Midbrain (tissue), 1 donor: ENCODE results near the gene WNT3A.

ENCODE experiments used
- DNase-seq: peaks from one replicate; lab custom pipeline; 2025; lab: John Stamatoyannopoulos, UW

Gene WNT3A

GRCh38 chr1:227999056-227999930 lies 7.5 kb upstream of the WNT3A start:
- DNase-seq: peak; percentile 39

DNA sequence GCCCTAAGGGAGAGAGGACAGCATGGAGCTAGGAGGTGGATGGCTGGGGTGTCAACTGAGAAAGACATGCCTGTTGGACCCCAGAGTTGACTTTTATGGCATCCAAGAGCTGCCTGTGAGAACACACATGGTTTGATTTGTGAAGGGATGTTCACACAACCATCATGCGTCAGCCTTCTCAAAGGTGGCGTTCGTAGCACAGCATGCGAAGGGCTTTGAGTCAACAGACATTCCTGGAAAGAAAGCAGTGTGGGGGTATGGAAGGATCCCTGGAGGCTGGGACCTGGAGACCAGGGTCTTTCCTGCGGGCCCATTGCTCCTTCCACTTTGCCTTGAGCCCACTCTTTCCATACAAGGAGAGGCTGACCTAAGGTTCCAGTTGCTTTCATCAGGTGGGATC lies 6.4 kb upstream of the WNT3A start:
- no peak for DNase-seq

- DNase-seq: no peak
Measured at GRCh38 chr1:228000836-228001563, 5.8 kb upstream of the WNT3A start.

GRCh38 chr1:228001738-228002535 lies 4.9 kb upstream of the WNT3A start:
- no peak for DNase-seq

GRCh38 chr1:228002792-228003191 lies 4.0 kb upstream of the WNT3A start:
- DNase-seq: no peak

GRCh38 chr1:228003461-228004330 lies 3.1 kb upstream of the WNT3A start:
- DNase-seq: no peak

- no peak for DNase-seq
Measured at GRCh38 chr1:228004331-228004855, 2.4 kb upstream of the WNT3A start.

DNA sequence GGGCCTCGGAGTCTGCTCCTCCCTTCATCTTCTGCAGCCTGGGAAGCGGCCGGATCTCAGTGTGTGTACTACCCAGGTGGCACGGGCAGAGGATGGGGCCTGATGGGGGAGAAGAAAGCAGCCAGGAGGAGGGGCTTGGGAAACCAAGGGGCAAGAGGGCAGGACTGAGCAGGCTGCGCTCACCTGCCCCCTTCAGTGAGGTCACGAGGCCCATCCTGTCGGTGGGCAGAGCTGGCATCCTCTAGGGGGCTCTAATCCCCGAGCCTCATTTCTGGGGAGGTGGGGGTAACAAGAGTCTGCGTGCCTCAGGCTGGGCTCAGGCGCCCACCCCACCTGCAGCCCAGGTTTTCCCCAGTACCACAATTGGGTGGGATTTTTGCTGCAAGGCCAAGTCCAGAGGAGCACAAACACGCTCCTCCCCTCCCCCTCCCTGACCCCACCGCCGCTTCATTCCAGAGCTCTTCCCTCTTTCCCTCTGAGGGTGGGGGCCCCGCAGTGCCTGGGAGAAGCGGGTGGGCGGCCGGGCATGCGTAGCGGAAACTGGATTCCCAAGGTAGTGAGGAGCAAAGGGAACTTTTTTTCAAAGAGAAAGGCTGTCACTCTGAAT lies 1.8 kb upstream of the WNT3A start:
- DNase-seq: no peak

DNA sequence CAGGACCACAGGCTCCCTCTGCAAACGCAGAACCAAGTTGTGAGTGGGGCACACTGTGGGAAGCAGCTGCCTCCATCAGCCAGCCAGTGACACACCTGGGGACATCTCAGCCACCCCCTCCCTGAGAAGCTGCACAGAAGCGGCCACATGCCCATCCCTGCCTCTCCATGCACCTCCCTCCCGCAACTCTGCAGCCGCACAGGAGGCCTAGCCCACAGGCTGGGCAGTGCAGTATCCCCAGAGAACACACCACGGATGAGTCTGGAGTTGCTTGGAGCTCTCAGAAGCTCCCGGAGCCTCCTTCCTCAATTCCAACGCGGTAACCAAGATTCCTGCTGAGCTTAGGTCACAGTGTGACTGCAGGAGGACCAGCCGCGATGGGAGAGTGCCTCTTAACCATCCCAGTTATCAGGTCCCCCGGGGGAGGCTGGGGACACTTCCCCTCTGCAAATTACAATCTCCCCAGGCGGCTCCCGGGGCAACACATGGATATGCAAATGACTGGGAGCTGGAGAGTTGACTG lies 1.2 kb upstream of the WNT3A start:
- no peak for DNase-seq

DNA sequence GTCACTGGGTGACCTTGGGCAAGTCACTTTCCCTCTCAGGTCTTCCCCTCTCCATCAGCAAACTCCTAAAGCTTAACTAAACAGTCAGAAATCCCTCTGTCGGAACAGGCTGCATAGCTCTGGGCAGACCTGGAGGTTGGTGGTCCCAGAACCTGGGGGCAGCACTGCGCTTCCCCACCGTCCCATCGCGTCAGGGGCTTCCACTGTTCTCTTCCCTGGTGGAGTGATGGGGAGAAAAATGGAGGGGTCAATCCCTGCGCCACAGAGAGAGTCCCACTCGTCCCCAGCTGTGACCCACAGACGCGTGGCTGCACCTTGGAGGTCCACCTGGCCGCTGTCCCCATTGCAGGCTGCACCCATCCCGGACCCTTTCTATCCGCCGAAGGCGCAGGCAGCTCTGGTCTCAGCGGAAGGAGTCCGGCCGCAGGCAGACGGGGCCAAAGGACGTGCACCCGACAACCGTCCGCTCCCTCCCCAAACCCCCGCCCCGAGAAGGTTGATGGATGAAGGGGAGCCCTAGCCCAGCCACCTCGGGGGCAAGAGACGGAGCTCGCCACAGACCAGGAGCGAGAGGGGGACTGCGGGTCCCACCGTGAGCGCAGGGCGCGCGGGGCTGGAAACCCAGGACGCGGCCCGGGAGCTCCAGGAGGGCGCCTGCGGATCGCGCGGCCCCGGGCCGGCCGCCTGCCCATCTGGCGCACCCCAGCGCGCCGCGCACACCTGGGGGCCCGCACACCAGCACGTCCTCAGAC lies 588 bp upstream of the WNT3A start:
- DNase-seq: no peak

DNA sequence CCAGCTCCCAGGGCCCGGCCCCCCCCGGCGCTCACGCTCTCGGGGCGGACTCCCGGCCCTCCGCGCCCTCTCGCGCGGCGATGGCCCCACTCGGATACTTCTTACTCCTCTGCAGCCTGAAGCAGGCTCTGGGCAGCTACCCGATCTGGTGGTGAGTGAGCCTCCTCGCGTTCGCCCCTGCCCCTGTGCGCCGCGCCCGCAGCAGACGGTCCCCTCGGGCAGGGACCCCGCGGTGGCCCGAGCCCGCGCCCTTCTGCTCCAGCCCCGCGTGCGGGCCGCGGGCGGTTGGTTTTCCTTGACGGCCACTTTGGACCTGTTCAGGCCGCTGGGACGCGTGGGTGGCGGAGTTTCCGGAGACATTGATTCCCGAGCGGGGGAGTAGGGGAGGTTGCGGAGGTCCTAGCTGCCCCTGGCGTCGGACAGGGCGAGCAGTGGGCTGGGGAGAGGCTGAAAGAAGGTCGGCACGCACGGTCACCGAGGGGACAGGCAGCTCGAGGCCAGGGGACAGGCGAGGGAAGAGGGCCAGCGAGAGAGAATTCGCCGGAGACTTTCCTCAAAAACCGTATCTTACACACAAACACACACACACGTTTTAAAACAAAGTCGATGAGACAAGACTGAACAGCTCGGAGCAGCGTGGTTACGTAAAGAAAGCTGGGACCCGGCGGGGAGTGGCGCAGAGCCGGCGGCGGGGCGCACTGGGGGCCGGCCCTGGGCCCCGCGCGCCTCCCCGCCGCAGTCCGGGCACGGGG lies 427 bp downstream of the WNT3A start:
- no peak for DNase-seq

DNA sequence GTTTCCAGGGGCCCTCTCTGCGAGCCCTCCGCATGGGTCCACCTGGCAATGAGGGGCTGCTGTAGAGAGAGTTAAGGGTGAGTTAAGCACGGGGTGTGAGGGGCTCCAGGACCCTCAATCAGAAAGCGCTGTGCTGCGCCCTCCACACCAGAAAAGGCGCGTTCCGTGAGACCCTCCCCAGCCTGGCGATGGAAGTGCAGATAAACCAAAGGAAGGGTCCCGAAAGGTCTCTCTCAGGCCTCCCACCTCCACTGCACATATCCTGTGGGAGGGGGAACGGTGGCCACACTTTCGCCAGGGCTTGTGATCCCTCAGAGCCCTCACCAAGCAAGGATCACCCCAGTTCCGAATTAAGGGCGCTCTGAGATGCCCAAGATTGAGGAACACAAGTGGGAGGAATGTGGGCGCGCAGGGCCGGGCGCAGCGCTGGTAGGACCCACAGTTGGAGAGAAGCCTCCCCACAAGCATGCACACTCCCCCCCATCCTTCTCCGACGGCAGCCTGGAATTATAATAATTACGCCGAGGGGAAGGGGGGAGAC lies 1.1 kb downstream of the WNT3A start:
- DNase-seq: no peak

DNA sequence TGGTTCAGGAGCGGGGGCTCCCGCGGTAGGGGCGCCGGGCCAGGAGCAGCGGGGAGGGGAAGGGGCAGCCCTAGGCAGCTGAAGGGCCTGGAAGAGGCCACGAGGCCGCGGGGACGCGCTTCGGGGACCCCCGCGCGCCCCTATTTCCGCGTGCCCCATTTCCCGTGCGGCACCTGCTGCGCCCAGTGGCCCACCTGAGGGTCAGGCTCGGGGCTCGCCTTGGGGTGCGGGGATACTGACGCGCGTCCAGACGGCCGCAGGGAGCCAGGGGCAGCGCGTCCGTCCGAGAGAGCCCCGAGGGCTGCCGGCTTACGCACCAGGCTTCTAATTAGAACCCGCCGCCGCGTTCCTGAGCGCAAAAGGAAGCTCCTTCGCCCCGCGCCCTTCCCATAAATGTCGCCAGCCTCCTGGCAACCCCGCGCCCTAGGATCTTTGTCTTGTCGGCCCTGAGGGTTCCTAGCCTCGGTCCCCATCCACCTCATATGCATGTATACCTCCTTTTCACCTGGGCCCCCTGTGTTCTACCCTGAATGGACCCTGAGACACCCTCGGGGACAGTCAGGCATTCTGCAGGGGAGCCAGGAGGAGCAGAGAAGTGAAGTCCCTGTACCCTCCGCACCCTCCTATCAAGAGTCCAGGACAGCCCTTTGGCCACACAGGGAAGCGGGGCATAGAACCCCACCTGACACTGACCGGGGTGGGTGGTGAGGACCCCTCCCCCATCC lies 1.8 kb downstream of the WNT3A start:
- no peak for DNase-seq

GRCh38 chr1:228009116-228009827 lies 2.5 kb downstream of the WNT3A start:
- DNase-seq: no peak

DNA sequence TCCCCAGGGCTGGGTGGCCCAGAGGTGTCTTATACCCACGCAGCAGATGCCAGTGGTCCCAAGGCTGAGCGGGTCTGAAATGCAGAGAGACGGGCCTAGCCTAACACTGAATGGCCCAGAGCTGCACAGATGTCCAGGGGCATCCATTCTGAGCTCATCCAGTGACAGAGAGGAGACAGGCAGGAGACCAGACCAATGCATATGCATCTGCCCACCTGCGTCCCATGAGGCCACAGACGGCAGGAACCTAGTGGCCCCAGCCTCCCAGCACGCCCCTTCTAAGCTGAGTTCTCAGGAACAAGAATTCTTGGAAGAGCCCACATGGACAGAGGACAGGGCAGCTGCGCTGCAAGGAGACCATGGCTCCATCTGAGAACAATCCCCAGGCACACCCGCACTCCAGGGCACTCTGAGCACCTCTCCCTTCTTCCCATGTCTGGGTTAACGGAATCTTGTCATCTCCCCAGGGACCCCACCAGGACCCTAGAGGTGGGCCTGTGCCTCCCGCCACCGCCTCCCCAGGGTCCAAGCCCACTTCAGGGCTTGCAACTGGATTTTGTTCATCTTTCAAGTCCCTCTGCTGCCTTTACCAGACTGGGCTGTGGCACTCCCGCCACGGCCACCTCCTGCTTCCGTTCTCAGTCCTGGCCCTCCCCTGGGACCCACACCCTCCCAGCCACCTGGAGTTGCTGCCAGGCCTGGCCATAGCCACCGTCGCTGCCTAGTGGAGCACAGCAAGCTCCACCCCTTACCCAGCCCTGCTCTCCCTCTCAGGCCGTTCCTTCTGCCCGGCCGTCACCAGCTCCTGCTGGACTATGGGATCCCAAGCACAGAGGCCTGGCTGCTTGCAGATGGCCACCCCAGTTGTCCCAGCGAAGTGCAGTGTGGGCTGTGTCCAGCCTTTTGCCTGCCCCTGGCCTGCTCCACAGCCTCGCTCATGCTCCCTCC lies 3.3 kb downstream of the WNT3A start:
- DNase-seq: no peak

DNA sequence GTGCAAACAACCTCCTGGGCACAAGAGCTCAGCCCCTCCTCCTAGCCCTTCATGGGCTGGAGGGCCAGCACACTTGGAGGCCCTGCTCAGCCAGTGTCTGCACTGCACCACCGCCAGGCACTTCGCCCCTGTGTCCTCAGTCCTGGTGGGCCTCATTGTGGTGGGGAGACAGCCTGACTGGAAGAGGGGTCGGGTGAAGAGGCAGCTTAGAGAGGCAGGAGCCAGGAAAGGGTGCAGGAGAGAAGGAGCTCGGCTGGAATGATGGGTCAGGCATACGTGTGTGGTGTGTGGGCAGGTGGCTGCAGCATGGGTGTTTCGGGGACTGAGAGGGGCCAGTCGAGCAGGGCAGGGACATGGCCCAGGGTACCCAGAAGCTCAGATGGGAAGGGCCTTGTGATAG lies 4.1 kb downstream of the WNT3A start:
- no peak for DNase-seq
